CD4-positive, alpha-beta T cell (primary cell): ENCODE measurements around the gene NDUFV3. TPM values are rescaled to one million over a fixed set of nuclear protein-coding genes. Genes with fewer than 3 reads are reported as not detected.

Experiments used
- ATAC-seq: fragments of 200-7000 bp; cut with Tn5 transposase; one replicate; pipeline ENCODE4 v1.10.0; 2022; ENCODE audit warnings: mild to moderate bottlenecking; ENCODE audit not compliant: poor library complexity
- CTCF ChIA-PET: fragments of 350-600 bp; sonication (Branson Sonifier 250); formaldehyde crosslinking; loops from one replicate; lab custom pipeline; 2021; ENCODE audit warnings: antibody characterized with exemption, inconsistent platforms; lab: Charles Lee
- POLR2A ChIA-PET: fragments of 350-600 bp; sonication (Branson Sonifier 250); formaldehyde crosslinking; loops from one replicate; lab custom pipeline; 2021; ENCODE audit warnings: antibody characterized with exemption, inconsistent platforms; lab: Charles Lee
- DNase-seq, 14 experiments: peaks; one replicate each; pipeline ENCODE4 v3.0.0-alpha.2; 2013 to 2020; ENCODE audit warnings: mixed read lengths in 2 of 14
- H3K27ac ChIP-seq, 2 donors: one replicate each; pipeline versions ENCODE4 v1.5.1 to v1.7.0; 2013; ENCODE audit warnings: low read length in 2 of 2, low read depth in 1 of 2, mild to moderate bottlenecking in 1 of 2
- H3K27me3 ChIP-seq, 2 experiments: 1 replicate in 1 of 2; 2 replicates in 1 of 2; pipeline versions ENCODE4 v1.6.1 to v1.7.0; 2013; ENCODE audit warnings: low read length in 2 of 2, control low read depth in 1 of 2, mild to moderate bottlenecking in 1 of 2, moderate library complexity in 1 of 2; ENCODE audit not compliant: insufficient read depth in 2 of 2, control insufficient read depth in 1 of 2
- H3K36me3 ChIP-seq: one replicate; pipeline ENCODE4 v1.6.1; 2013; ENCODE audit warnings: low read length, control low read depth; ENCODE audit not compliant: insufficient read depth
- H3K4me1 ChIP-seq: one replicate; pipeline ENCODE4 v1.6.1; 2013; ENCODE audit warnings: low read length, control low read depth; ENCODE audit not compliant: insufficient read depth
- H3K4me3 ChIP-seq: one replicate; pipeline ENCODE4 v1.5.1; 2013; ENCODE audit warnings: mild to moderate bottlenecking, low read length, moderate library complexity
- H3K9me3 ChIP-seq, 2 experiments: 1 replicate in 1 of 2; 2 replicates in 1 of 2; pipeline versions ENCODE4 v1.6.1 to v1.7.0; 2013; ENCODE audit warnings: low read length in 2 of 2, mild to moderate bottlenecking in 2 of 2, control low read depth in 1 of 2, moderate library complexity in 1 of 2; ENCODE audit not compliant: control insufficient read depth in 1 of 2, insufficient read depth in 1 of 2
- H3K27ac Mint-ChIP-seq: one replicate; pipeline ENCODE4 v1.8.0; 2020; ENCODE audit warnings: mixed read lengths
- H3K27me3 Mint-ChIP-seq: one replicate; pipeline ENCODE4 v1.8.0; 2021; ENCODE audit warnings: mixed read lengths
- H3K36me3 Mint-ChIP-seq: one replicate; pipeline ENCODE4 v1.8.0; 2021; ENCODE audit warnings: low read depth, mixed read lengths
- H3K4me1 Mint-ChIP-seq: one replicate; pipeline ENCODE4 v1.8.0; 2021; ENCODE audit warnings: low read depth, mixed read lengths
- H3K4me3 Mint-ChIP-seq: one replicate; pipeline ENCODE4 v1.8.0; 2020; ENCODE audit warnings: mild to moderate bottlenecking, mixed read lengths
- H3K9me3 Mint-ChIP-seq: one replicate; pipeline ENCODE4 v1.8.0; 2020; ENCODE audit warnings: mixed read lengths
- CTCF ChIP-seq: fragments of 200-600 bp; IDR thresholded peaks from one replicate; pipeline ENCODE4 v1.8.0; 2022; ENCODE audit warnings: antibody characterized with exemption, mild to moderate bottlenecking
- intact Hi-C, 2 experiments: fragments of 100-400 bp; cut with DNase I in 1 of 2; cut with micrococcal nuclease in 1 of 2; formaldehyde crosslinking; loops; one replicate each; pipeline versions ENCODE4 v1.15.1 to v1.9.0; 2023 to 2025; cut with DNase I, micrococcal nuclease
- total RNA-seq, 174 experiments: library from RNA in 2 of 174; stranded (reverse) in 2 of 174; gene quantifications; one replicate each; pipeline ENCODE4 v1.2.3 and lab custom pipeline; 2021 to 2026

The NDUFV3 gene
- total RNA-seq, 2 experiments from 2014 or later: 15.3 to 15.8 TPM

DNA sequence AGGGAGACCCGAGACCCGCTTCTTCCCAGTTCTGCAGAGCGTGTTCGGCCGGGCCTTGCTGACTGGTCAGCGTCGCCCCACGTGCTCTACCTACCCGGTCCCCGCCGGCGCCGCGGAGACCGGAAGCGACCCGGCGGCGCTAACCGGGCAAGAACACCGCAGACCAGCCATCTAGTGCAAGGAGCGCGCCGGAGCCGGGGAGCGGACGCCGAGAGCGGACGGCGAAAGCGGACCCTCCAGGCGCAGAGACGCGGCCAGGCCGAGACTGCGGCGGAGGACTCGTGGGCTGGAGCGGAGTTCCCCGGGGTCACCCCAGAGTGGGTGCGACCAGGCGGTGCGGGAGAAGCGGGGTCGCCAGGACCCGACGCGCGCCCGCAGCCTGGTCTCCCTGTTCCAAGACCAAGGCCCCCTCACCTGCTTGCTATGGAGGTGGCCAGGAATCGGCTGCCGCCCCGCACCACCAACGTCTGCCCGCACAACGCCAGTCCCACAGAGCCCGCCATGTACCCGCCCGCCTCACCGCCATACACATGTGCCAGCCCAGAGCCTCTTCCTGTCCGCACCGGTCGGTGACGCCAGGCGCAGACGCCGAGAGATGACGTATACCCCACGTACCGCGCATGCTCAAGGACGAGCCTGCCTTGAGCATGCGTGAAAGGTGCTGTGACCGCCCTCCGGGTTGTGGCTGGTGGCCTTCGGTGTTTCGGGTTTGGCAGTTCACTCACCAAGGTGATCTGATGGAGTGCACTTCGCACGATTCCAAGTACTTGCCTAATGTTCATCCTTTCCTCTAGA, 13.9 kb upstream of the NDUFV3 start, which contains the start of gene WDR4:
Gene WDR4, minus strand, starts transcription at position 547 of the 795 bp plus-strand sequence. Its CDS starts 44 bp downstream, at position 503.
- Histone ChIP-seq H3K9me3 (no peaks in the 10 kb centered on the region), H3K4me1 (peaks cover 25% of the 10 kb centered on the region), H3K27ac (peak within 1 kb of the TSS; percentile 80 to 93), H3K4me3 (peak within 1 kb of the TSS; percentile 74), H3K36me3 (peaks cover 14% of the 10 kb centered on the region), H3K27me3 (no peaks in the 10 kb centered on the region)
- CTCF ChIA-PET: interaction anchor here (2.6 kb wide), 1 partner anchor 14 kb away, joined by 8 read pairs; the partner anchor contains the start of gene NDUFV3
- intact Hi-C loops: loop anchor here (1.0 to 10.0 kb wide), 4 partner anchors 14 to 1456 kb away; partner anchors contain the start of genes NDUFV3 (in 2 of the 2), PKNOX1 (in 2 of the 2) and CFAP410 (in 1 of the 2)
- H3K4me1 Mint-ChIP-seq: peaks cover 33% of the 10 kb centered on the region
- POLR2A ChIA-PET: interaction anchor here (1.0 to 3.3 kb wide), 3 partner anchors 9 to 49 kb away, joined by 4 to 39 read pairs (median 4); partner anchors contain the start of gene NDUFV3
- no peaks in the 10 kb centered on the region for H3K9me3 Mint-ChIP-seq
- peaks cover 38% of the 10 kb centered on the region for H3K36me3 Mint-ChIP-seq
- H3K27me3 Mint-ChIP-seq: no peaks in the 10 kb centered on the region
- DNase-seq: peak; percentile 98 to 100 (median 98)
- peak; percentile 90 for ATAC-seq
- H3K27ac Mint-ChIP-seq: peak within 1 kb of the TSS; percentile 95
- no peak for TF ChIP-seq CTCF
- peak within 1 kb of the TSS; percentile 99 for H3K4me3 Mint-ChIP-seq

GRCh38 chr21:42880352-42880751, 12.8 kb upstream of the NDUFV3 start:
- POLR2A ChIA-PET: interaction anchor here (0.7 to 3.3 kb wide), 3 partner anchors 8 to 94 kb away, joined by 3 to 39 read pairs (median 4); partner anchors contain the start of genes NDUFV3 and PKNOX1
- CTCF ChIA-PET: interaction anchor here (2.6 kb wide), 1 partner anchor 12 kb away, joined by 8 read pairs; the partner anchor contains the start of gene NDUFV3
- H3K4me3 ChIP-seq: peak overlapping the region; percentile 74
- H3K4me3 Mint-ChIP-seq: peak overlapping the region; percentile 99
- H3K27ac ChIP-seq: peak overlapping the region; percentile 80 to 93
- H3K4me1 Mint-ChIP-seq: peaks cover 33% of the 10 kb centered on the region
- H3K27ac Mint-ChIP-seq: peak overlapping the region; percentile 95
- peaks cover 10% of the 10 kb centered on the region for H3K36me3 ChIP-seq
- ATAC-seq: no peak
- no peak for DNase-seq
- H3K4me1 ChIP-seq: peaks cover 25% of the 10 kb centered on the region
- H3K27me3 ChIP-seq: no peaks in the 10 kb centered on the region
- H3K27me3 Mint-ChIP-seq: no peaks in the 10 kb centered on the region
- H3K36me3 Mint-ChIP-seq: peaks cover 28% of the 10 kb centered on the region
- TF ChIP-seq CTCF: no peak
- intact Hi-C loops: no loop called here
- H3K9me3 Mint-ChIP-seq: no peaks in the 10 kb centered on the region
- no peaks in the 10 kb centered on the region for H3K9me3 ChIP-seq

DNA sequence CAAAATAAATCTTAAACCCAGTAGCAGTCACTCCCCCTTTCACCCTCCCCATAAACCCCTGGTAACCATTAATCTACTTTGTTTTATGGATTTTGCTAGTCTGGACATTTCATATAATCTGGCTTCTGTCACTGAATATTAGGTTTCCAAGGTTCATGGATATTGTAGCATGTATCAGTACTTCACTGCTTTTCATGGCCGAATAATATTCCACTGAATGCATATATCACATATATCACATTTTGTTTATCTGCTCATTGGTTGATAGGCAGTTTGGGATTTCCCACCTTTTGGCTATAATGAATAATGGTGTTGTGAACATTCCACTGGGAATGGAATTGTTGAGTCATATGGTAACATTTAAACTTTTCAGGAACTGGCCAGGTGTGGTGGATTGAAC, 9.2 kb upstream of the NDUFV3 start:
- peaks cover 10% of the 10 kb centered on the region for H3K4me1 ChIP-seq
- H3K4me3 ChIP-seq: no peak overlapping the region
- H3K9me3 ChIP-seq: no peaks in the 10 kb centered on the region
- ChIA-PET POLR2A (no interaction called here), CTCF (no interaction called here)
- no peak for DNase-seq
- H3K4me1 Mint-ChIP-seq: peaks cover 22% of the 10 kb centered on the region
- H3K9me3 Mint-ChIP-seq: no peaks in the 10 kb centered on the region
- ATAC-seq: no peak
- peaks cover 7% of the 10 kb centered on the region for H3K36me3 Mint-ChIP-seq
- no peak for TF ChIP-seq CTCF
- H3K27ac Mint-ChIP-seq: no peak overlapping the region
- no peak overlapping the region for H3K27ac ChIP-seq
- no peak overlapping the region for H3K4me3 Mint-ChIP-seq
- no peaks in the 10 kb centered on the region for H3K36me3 ChIP-seq
- H3K27me3 ChIP-seq: no peaks in the 10 kb centered on the region
- intact Hi-C loops: no loop called here
- no peaks in the 10 kb centered on the region for H3K27me3 Mint-ChIP-seq
